Stimulated activated CD4-positive, alpha-beta T cell treated with anti-CD3 and anti-CD28 coated beads, Interleukin-12 subunit alpha, Interleukin-12 subunit beta, amount 100 ng/mL, for 4 hours (primary cell): ENCODE measurements around the gene EIF5A.

ENCODE experiments used
- DNase-seq: peaks from one replicate; pipeline ENCODE4 v3.0.0-alpha.2; 2020

EIF5A gene

DNA sequence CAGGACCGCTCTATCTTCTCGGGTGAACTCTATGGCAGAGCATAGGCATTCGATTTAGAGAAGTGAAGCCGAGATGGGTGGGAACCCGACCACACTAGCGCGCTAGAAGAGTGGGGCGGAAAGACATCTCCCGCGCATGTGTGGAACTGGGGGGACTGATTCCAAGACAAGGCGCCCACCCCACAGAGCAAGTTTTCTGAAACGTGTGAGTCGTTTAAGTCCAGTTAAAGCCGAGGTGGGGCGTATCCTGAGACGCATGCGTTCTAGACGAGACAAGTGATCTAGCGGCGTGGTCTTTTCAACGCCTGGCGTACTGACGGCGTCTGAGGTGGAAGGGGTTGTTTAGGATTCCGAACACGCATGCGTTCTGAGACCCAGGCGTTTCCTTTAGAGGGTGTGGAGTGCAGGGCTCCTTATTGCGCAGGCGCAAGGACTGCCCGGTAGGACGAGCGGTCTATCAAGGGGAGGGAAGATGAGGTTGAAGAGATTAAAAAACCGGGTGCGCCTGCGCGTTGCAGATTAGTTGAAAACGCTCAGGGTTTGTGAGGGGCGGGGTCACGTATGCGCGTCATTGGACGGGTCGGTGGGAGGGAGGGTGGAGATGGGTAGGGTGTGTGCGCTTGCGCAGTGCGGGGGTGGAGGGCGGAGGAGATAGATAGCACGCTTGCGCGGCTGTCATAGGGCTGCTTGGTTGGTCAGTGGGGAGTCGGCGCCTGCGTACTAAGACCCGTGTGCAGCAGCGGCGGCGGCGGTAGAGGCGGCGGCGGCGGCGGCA is at the start of gene EIF5A:
Gene EIF5A (plus strand): TSS at position 718 of the 775 bp plus-strand sequence. CDS start 2,008 bp downstream, outside the sequence.
- DNase-seq: peak; percentile 100

DNA sequence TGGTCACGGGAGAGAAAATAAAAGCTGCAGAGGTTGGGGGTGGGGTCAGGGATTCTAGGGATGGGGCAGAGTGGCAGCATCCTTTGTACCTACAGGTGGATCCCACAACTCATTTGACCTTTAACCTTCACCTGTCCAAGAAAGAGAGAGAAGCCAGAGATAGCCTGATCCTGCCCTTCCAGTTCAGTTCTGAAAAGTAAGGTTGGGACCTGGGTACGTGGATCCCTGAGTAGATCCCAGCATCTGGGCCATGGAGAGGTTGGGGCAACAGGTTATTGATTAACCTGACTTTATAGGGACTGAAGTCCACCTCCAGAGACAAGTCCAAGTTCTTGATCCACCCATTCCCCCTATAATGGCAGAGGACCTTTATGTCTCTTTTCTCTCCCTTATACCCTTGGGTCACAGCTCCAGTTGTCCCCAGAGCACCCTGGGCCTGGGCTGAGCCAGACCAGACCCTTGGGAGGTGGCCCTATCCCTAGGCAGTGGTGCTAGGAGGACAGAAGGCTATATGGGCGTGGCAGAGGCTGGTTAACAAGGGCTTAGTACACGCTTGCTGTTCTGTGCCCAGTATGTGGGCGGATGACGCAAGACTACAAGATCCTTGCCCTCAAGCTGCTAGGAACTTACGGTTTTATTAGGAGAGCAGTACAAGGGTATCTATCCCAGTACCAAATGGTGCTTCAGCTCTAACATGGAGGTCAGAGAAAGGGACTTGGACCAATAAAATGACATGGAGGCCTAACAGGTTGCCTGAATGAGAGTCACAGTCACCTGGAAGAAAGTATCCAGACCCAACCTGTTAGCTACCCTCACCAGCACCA is 48.5 kb upstream of the EIF5A start:
- no peak for DNase-seq

- no peak for DNase-seq
Observed at GRCh38 chr17:7259555-7259889, 47.9 kb upstream of the EIF5A start.

- no peak for DNase-seq
Observed at GRCh38 chr17:7260151-7260550, 47.3 kb upstream of the EIF5A start.

- peak; percentile 42 for DNase-seq
Observed at GRCh38 chr17:7260651-7261378, 46.6 kb upstream of the EIF5A start.

- DNase-seq: peak; percentile 30
Observed at GRCh38 chr17:7261379-7262191, 45.8 kb upstream of the EIF5A start.

GRCh38 chr17:7262192-7262934 is 45.1 kb upstream of the EIF5A start, which contains the start of gene CLDN7:
Gene CLDN7 (minus strand): TSS chr17:7262478. CDS start chr17:7262043, 435 bp downstream.
- no peak for DNase-seq

- no peak for DNase-seq
Observed at GRCh38 chr17:7262935-7263800, 44.3 kb upstream of the EIF5A start.

GRCh38 chr17:7263801-7264078 is 43.7 kb upstream of the EIF5A start:
- no peak for DNase-seq

GRCh38 chr17:7266784-7267183 is 40.6 kb upstream of the EIF5A start:
- no peak for DNase-seq

GRCh38 chr17:7279448-7279847 is 28.0 kb upstream of the EIF5A start:
- no peak for DNase-seq

- DNase-seq: peak; percentile 82
Observed at GRCh38 chr17:7280519-7281073, 26.8 kb upstream of the EIF5A start.

DNA sequence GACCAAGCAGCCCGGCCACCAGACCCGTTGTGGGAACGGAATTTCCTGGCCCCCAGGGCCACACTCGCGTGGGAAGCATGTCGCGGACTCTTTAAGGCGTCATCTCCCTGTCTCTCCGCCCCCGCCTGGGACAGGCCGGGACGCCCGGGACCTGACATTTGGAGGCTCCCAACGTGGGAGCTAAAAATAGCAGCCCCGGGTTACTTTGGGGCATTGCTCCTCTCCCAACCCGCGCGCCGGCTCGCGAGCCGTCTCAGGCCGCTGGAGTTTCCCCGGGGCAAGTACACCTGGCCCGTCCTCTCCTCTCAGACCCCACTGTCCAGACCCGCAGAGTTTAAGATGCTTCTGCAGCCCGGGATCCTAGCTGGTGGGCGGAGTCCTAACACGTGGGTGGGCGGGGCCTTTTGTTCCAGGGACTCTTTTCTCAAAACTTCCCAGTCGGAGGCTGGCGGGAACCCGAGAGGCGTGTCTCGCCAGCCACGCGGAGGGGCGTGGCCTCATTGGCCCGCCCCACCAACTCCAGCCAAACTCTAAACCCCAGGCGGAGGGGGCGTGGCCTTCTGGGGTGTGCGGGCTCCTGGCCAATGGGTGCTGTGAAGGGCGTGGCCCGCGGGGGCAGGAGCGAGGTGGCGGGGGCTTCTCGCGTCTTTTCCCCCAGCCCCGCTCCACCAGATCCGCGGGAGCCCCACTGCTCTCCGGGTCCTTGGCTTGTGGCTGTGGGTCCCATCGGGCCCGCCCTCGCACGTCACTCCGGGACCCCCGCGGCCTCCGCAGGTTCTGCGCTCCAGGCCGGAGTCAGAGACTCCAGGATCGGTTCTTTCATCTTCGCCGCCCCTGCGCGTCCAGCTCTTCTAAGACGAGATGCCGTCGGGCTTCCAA is 26.1 kb upstream of the EIF5A start, which contains the start of gene SLC2A4:
Gene SLC2A4 (plus strand): TSS at position 645 of the 879 bp plus-strand sequence. CDS start 217 bp downstream, at position 862.
- DNase-seq: peak; percentile 91

DNA sequence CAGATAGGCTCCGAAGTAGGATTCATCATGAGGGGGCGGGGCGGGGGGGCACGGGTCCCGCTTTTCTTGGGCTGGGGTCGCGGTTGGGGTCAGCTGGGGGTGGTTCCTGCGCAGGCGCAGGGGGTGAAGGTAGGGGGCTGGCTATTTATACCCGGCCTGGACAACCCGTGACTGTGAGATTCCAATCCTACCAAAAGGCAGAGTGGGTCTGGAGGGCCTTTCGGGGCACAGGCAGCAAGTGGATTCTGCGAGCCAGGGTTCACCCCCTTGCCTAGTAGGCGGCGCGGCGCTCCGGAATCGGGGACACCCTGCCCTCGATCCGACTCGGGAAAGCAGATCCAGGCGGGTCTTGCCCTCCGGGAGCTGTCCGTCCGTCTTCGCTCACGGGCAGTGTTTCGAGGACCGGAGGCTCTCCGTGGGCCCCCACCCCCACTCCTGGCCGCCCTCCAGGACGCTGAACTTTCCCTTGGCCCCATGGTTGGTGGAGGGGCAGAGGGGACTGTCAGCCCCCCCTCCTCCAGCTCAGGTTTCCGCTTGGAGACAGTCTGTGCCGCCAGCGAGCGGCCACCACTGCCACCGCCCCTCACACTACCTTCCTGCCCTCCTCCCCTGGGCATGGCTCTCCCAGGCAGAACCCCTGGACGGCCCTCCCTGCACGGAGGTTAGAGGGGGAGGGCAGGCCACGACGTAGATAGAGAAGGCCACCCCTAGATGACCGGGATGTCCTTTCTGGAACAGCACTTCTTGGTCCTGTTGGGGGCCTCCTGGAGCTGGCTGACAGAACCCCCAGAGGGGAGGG is 25.3 kb upstream of the EIF5A start:
- no peak for DNase-seq

- no peak for DNase-seq
Observed at GRCh38 chr17:7282752-7283321, 24.6 kb upstream of the EIF5A start.

GRCh38 chr17:7283471-7284216 is 23.8 kb upstream of the EIF5A start:
- no peak for DNase-seq

- no peak for DNase-seq
Observed at GRCh38 chr17:7284911-7285310, 22.5 kb upstream of the EIF5A start.
